Fibroblast of lung (primary cell): ENCODE measurements around the gene HES7.

ENCODE experiments used
- EZH2 ChIP-seq: IDR thresholded peaks from 2 replicates; pipeline ENCODE4 v1.5.1; 2012; ENCODE audit warnings: low read length, control low read depth, mild to moderate bottlenecking; ENCODE audit errors: missing control alignments
- TF ChIP-seq, protein P1 (sequence below), 2 donors: IDR thresholded peaks in 1 of 2; conservative IDR thresholded peaks in 1 of 2; 1 replicate in 1 of 2; 2 replicates in 1 of 2; pipeline ENCODE4 v1.5.1; 2011 to 2012; ENCODE audit warnings: low read length in 2 of 2, control low read depth in 1 of 2, inconsistent platforms in 1 of 2, low read depth in 1 of 2, mild to moderate bottlenecking in 1 of 2

DNA sequence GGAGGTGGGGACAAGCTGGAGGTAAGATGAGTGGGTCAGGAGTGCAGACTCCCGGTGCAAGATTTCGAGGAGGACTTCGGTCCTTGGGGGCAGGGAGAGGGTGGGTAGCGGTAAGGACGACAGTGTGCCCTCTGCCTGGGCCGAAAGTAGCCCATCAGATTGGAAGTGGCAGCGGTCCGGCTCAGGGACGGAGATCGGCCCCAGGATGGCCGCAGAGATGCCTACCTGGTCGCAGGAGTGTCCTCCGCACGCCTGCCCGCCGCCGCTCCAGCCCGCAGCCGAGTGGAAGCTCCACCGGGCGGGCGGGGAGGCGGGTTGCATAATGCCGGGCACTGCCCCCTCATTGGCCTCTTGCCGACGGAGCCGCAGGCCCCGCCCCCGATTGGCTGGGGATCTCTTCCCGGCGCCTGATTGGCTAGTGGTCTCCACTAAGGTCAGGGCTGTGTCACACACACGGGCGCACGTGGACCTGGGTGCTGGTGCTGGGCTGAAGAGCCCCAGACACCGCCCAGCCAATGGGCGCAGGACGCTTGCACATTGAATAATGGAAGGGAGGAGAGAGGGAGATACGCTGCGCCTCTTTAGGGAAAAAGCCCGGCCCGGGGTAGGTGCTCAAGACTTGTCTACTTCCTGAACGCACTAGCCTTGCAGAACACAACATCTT, 28.3 kb upstream of the HES7 start, which contains the start of gene PER1:
- TF ChIP-seq, protein P1, sequence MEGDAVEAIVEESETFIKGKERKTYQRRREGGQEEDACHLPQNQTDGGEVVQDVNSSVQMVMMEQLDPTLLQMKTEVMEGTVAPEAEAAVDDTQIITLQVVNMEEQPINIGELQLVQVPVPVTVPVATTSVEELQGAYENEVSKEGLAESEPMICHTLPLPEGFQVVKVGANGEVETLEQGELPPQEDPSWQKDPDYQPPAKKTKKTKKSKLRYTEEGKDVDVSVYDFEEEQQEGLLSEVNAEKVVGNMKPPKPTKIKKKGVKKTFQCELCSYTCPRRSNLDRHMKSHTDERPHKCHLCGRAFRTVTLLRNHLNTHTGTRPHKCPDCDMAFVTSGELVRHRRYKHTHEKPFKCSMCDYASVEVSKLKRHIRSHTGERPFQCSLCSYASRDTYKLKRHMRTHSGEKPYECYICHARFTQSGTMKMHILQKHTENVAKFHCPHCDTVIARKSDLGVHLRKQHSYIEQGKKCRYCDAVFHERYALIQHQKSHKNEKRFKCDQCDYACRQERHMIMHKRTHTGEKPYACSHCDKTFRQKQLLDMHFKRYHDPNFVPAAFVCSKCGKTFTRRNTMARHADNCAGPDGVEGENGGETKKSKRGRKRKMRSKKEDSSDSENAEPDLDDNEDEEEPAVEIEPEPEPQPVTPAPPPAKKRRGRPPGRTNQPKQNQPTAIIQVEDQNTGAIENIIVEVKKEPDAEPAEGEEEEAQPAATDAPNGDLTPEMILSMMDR (conservative IDR thresholded peaks at IDR 0.05 in 1 of 2, IDR thresholded peaks at IDR 0.05 in 1 of 2; ENCODE audit: low read depth in 1 of 2, low read length in 2 of 2): no peak
- TF ChIP-seq EZH2: no peak
